ENCODE data around the gene ZFHX3. TPM values are rescaled to one million over a fixed set of nuclear protein-coding genes. Genes with fewer than 3 reads are reported as not detected.

Gene ZFHX3
- polyA plus RNA-seq, 1 donor (not counting 4 experiments of a cell fraction or from before 2014, with no cell fraction given) = 1.2 TPM

- peaks cover 15% of the 10 kb centered on the region for H4K20me1 ChIP-seq (ENCODE audit: control insufficient read depth, extremely low read depth, insufficient read depth, low read length)
- peaks cover 21% of the 10 kb centered on the region for H3K27me3 ChIP-seq (ENCODE audit: control insufficient read depth, extremely low read depth, insufficient read depth, low read length)
- H3K36me3 ChIP-seq (ENCODE audit: control insufficient read depth in 2 of 2, extremely low read depth in 1 of 2, insufficient read depth in 2 of 2, low read length in 2 of 2) = no peaks in the 10 kb centered on the region
- no peak for FAIRE-seq
- no peak overlapping the region for H3K4me2 ChIP-seq (ENCODE audit: control insufficient read depth, extremely low read depth, insufficient read depth, low read depth, low read length)
- no peaks in the 10 kb centered on the region for H3K79me2 ChIP-seq (ENCODE audit: control insufficient read depth, insufficient read depth, low read length)
- no peak overlapping the region for H3K4me3 ChIP-seq (ENCODE audit: control insufficient read depth in 2 of 3, extremely low read depth in 1 of 3, insufficient read depth in 2 of 3, low read depth in 1 of 3, low read length in 3 of 3)
- no peak overlapping the region for H2AFZ ChIP-seq (ENCODE audit: control insufficient read depth, low read length)
- TF ChIP-seq EZH2 (IDR thresholded peaks at IDR 0.05; ENCODE audit: low read length) (no peak), CTCF (optimal IDR thresholded peaks at IDR 0.05 in 1 of 3, IDR thresholded peaks at IDR 0.05 in 1 of 3, conservative IDR thresholded peaks at IDR 0.05 in 1 of 3; ENCODE audit: extremely low read depth in 1 of 3, insufficient read depth in 2 of 3, low read length in 3 of 3) (no peak)
- dilution Hi-C loops (cut with MboI; ENCODE audit: extremely low pct_ligation_motif_present, low sequenced_read_pairs) = no loop called here
- no peaks in the 10 kb centered on the region for H3K9me1 ChIP-seq (ENCODE audit: control insufficient read depth, extremely low read depth, insufficient read depth, low read length)
- no peaks in the 10 kb centered on the region for H3K9me3 ChIP-seq (ENCODE audit: control insufficient read depth, low read depth, low read length)
- no peak overlapping the region for H3K27ac ChIP-seq (ENCODE audit: control insufficient read depth, insufficient read depth, low read length)
- peaks cover 7% of the 10 kb centered on the region for H3K4me1 ChIP-seq (ENCODE audit: control insufficient read depth, extremely low read depth, insufficient read depth, low read length)
- H3K9ac ChIP-seq (ENCODE audit: control insufficient read depth, extremely low read depth, insufficient read depth, low read length) = no peak overlapping the region
- no peak for DNase-seq (ENCODE audit: low read depth, low spot score)
Measured at GRCh38 chr16:72930396-72930795, 117.5 kb downstream of the ZFHX3 start.

- H3K9me1 ChIP-seq (ENCODE audit: control insufficient read depth, extremely low read depth, insufficient read depth, low read length) = no peaks in the 10 kb centered on the region
- H4K20me1 ChIP-seq (ENCODE audit: control insufficient read depth, extremely low read depth, insufficient read depth, low read length) = peaks cover 18% of the 10 kb centered on the region
- peaks cover 7% of the 10 kb centered on the region for H3K4me1 ChIP-seq (ENCODE audit: control insufficient read depth, extremely low read depth, insufficient read depth, low read length)
- H3K36me3 ChIP-seq (ENCODE audit: control insufficient read depth in 2 of 2, extremely low read depth in 1 of 2, insufficient read depth in 2 of 2, low read length in 2 of 2) = no peaks in the 10 kb centered on the region
- no peaks in the 10 kb centered on the region for H3K79me2 ChIP-seq (ENCODE audit: control insufficient read depth, insufficient read depth, low read length)
- H3K9me3 ChIP-seq (ENCODE audit: control insufficient read depth, low read depth, low read length) = no peaks in the 10 kb centered on the region
- FAIRE-seq (no peak), DNase-seq (ENCODE audit: low read depth, low spot score) (no peak)
- peaks cover 28% of the 10 kb centered on the region for H3K27me3 ChIP-seq (ENCODE audit: control insufficient read depth, extremely low read depth, insufficient read depth, low read length)
- H3K4me2 ChIP-seq (ENCODE audit: control insufficient read depth, extremely low read depth, insufficient read depth, low read depth, low read length) = peak overlapping the region; percentile 70
- TF ChIP-seq EZH2 (IDR thresholded peaks at IDR 0.05; ENCODE audit: low read length) (no peak), CTCF (optimal IDR thresholded peaks at IDR 0.05 in 1 of 3, IDR thresholded peaks at IDR 0.05 in 1 of 3, conservative IDR thresholded peaks at IDR 0.05 in 1 of 3; ENCODE audit: extremely low read depth in 1 of 3, insufficient read depth in 2 of 3, low read length in 3 of 3) (no peak)
- no peak overlapping the region for H2AFZ ChIP-seq (ENCODE audit: control insufficient read depth, low read length)
- H3K9ac ChIP-seq (ENCODE audit: control insufficient read depth, extremely low read depth, insufficient read depth, low read length) = no peak overlapping the region
- no peak overlapping the region for H3K4me3 ChIP-seq (ENCODE audit: control insufficient read depth in 2 of 3, extremely low read depth in 1 of 3, insufficient read depth in 2 of 3, low read depth in 1 of 3, low read length in 3 of 3)
- dilution Hi-C loops (cut with MboI; ENCODE audit: extremely low pct_ligation_motif_present, low sequenced_read_pairs) = no loop called here
- no peak overlapping the region for H3K27ac ChIP-seq (ENCODE audit: control insufficient read depth, insufficient read depth, low read length)
Measured at GRCh38 chr16:72928090-72928981, 119.6 kb downstream of the ZFHX3 start.
